ENCODE measurements around the gene OR2M2. TPM values are rescaled to one million over a fixed set of nuclear protein-coding genes. Genes with fewer than 3 reads are reported as not detected.

The OR2M2 gene
- 0.27 TPM for total RNA-seq

- DNase-seq (ENCODE audit: low read depth in 2 of 3, low spot score in 2 of 3): no peak
Observed at GRCh38 chr1:248174521-248174920, at the start of gene OR2M2. Gene OR2M2, plus strand, starts transcription at chr1:248174821. Its CDS starts 5,165 bp downstream, at chr1:248179986.

- DNase-seq (ENCODE audit: low read depth in 2 of 3, low spot score in 2 of 3): no peak
Observed at GRCh38 chr1:248127653-248128052, 47.0 kb upstream of the OR2M2 start.

GRCh38 chr1:248136811-248137210 lies 37.8 kb upstream of the OR2M2 start:
- DNase-seq (ENCODE audit: low read depth in 2 of 3, low spot score in 2 of 3): no peak

- DNase-seq (ENCODE audit: low read depth in 2 of 3, low spot score in 2 of 3): no peak
Observed at GRCh38 chr1:248140846-248141245, 33.8 kb upstream of the OR2M2 start.

GRCh38 chr1:248143311-248143710 lies 31.3 kb upstream of the OR2M2 start:
- no peak for DNase-seq (ENCODE audit: low read depth in 2 of 3, low spot score in 2 of 3)

- DNase-seq (ENCODE audit: low read depth in 2 of 3, low spot score in 2 of 3): no peak
Observed at GRCh38 chr1:248144513-248145198, 30.0 kb upstream of the OR2M2 start, which contains the start of gene OR2M5. Gene OR2M5, plus strand, starts transcription at chr1:248145148. Its CDS starts 0 bp downstream, at chr1:248145148.

GRCh38 chr1:248152056-248152827 lies 22.4 kb upstream of the OR2M2 start:
- DNase-seq (ENCODE audit: low read depth in 2 of 3, low spot score in 2 of 3): no peak

GRCh38 chr1:248155927-248156326 lies 18.7 kb upstream of the OR2M2 start:
- DNase-seq (ENCODE audit: low read depth in 2 of 3, low spot score in 2 of 3): peak in 2 of 3 donors; percentile 2 to 6

GRCh38 chr1:248158758-248159157 lies 15.9 kb upstream of the OR2M2 start:
- DNase-seq (ENCODE audit: low read depth in 2 of 3, low spot score in 2 of 3): no peak

- no peak for DNase-seq (ENCODE audit: low read depth in 2 of 3, low spot score in 2 of 3)
Observed at GRCh38 chr1:248164031-248164430, 10.6 kb upstream of the OR2M2 start.

- no peak for DNase-seq (ENCODE audit: low read depth in 2 of 3, low spot score in 2 of 3)
Observed at GRCh38 chr1:248165186-248165585, 9.4 kb upstream of the OR2M2 start.

GRCh38 chr1:248183996-248184395 lies 9.4 kb downstream of the OR2M2 start:
- no peak for DNase-seq (ENCODE audit: low read depth in 2 of 3, low spot score in 2 of 3)

GRCh38 chr1:248187363-248187762 lies 12.7 kb downstream of the OR2M2 start:
- no peak for DNase-seq (ENCODE audit: low read depth in 2 of 3, low spot score in 2 of 3)

GRCh38 chr1:248189026-248189425 lies 14.4 kb downstream of the OR2M2 start:
- DNase-seq (ENCODE audit: low read depth in 2 of 3, low spot score in 2 of 3): no peak

- no peak for DNase-seq (ENCODE audit: low read depth in 2 of 3, low spot score in 2 of 3)
Observed at GRCh38 chr1:248194117-248194516, 19.5 kb downstream of the OR2M2 start.

- DNase-seq (ENCODE audit: low read depth in 2 of 3, low spot score in 2 of 3): no peak
Observed at GRCh38 chr1:248196965-248197364, 22.3 kb downstream of the OR2M2 start, which contains the start of gene OR2M3. Gene OR2M3, plus strand, starts transcription at chr1:248197265. Its CDS starts 5,803 bp downstream, at chr1:248203068.

GRCh38 chr1:248215880-248216279 lies 41.3 kb downstream of the OR2M2 start:
- no peak for DNase-seq (ENCODE audit: low read depth in 2 of 3, low spot score in 2 of 3)

- DNase-seq (ENCODE audit: low read depth in 2 of 3, low spot score in 2 of 3): no peak
Observed at GRCh38 chr1:248225537-248225936, 50.9 kb downstream of the OR2M2 start.

GRCh38 chr1:248229360-248229908 lies 54.8 kb downstream of the OR2M2 start:
- DNase-seq (ENCODE audit: low read depth in 2 of 3, low spot score in 2 of 3): no peak
